ENCODE measurements around the gene NSFL1C. TPM values are rescaled to one million over a fixed set of nuclear protein-coding genes. Genes with fewer than 3 reads are reported as not detected.

Gene NSFL1C
- total and polyA plus RNA-seq, 2 of the 4 experiments (the other 2 are of a cell fraction): 33.0 to 40.3 TPM

DNA sequence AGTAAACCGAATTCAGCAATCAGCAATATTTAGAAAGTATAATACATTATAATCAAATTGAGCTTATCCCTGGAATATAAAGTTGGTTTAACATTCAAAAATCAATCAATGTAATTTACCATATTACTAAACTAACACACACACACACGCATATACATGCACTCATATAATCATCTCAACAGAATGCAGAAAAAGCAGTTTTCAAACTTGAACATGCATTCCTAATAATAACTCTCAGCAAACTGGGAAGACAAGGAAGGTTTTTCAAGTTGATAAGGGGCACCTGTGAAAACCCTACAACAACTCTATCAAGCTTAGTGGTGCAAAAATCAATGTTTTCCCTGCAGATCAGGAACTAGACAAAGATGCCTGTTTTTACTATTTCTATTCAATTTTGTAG lies 19.9 kb upstream of the NSFL1C start:
- no peaks in the 10 kb centered on the region for H3K9me3 ChIP-seq (ENCODE audit: control insufficient read depth, insufficient read depth, low read length)
- H2AK9ac ChIP-seq (replicated peaks; ENCODE audit: low read depth, low read length, poor library complexity): no peak overlapping the region
- no peak overlapping the region for H3K4me3 ChIP-seq (ENCODE audit: insufficient read depth, low read depth, low read length)
- DNase-seq: no peak
- H3K9me1 ChIP-seq (ENCODE audit: insufficient read depth, low read length): no peaks in the 10 kb centered on the region
- no CpG with 5 or more reads among the region's 2 CpGs for WGBS, 2 experiments (ENCODE audit: extremely low coverage in 2 of 2, insufficient read length in 1 of 2)
- H3K4me1 ChIP-seq (ENCODE audit: control insufficient read depth, insufficient read depth, low read length): no peaks in the 10 kb centered on the region
- no peak overlapping the region for H3K14ac ChIP-seq (replicated peaks; ENCODE audit: low read depth, low read length)
- H4K5ac ChIP-seq (ENCODE audit: low read depth, low read length): no peak overlapping the region
- in situ Hi-C loops (cut with MboI; ENCODE audit: low sequenced_read_pairs) (no loop called here), intact Hi-C loops (cut with micrococcal nuclease) (no loop called here), dilution Hi-C loops (cut with HindIII; ENCODE audit: low sequenced_read_pairs, unreplicated experiment) (no loop called here)
- no peaks in the 10 kb centered on the region for H3K79me1 ChIP-seq (ENCODE audit: low read depth in 1 of 2, low read length in 2 of 2)
- H3K23ac ChIP-seq (ENCODE audit: low read depth, low read length): no peak overlapping the region
- H4K20me1 ChIP-seq (ENCODE audit: insufficient read depth, low read length): no peaks in the 10 kb centered on the region
- no peak for ATAC-seq (ENCODE audit: low read depth)
- H4K8ac ChIP-seq (ENCODE audit: low read depth in 2 of 2, low read length in 2 of 2): no peak overlapping the region
- H2BK15ac ChIP-seq (ENCODE audit: low read depth, low read length): no peak overlapping the region
- no peak overlapping the region for H3K18ac ChIP-seq (ENCODE audit: low read depth, low read length)
- no peak overlapping the region for H2BK20ac ChIP-seq (ENCODE audit: low read depth, low read length)
- H3K56ac ChIP-seq (ENCODE audit: extremely low read depth, insufficient read depth, low read length): no peak overlapping the region
- no peak for TF ChIP-seq RFX5 (IDR thresholded peaks at IDR 0.05; ENCODE audit: low read depth, low read length)
- H2BK120ac ChIP-seq (ENCODE audit: low read depth, low read length): no peak overlapping the region
- H2BK5ac ChIP-seq (ENCODE audit: low read depth, low read length, poor library complexity, severe bottlenecking): no peak overlapping the region
- BruUV-seq (replicated peaks): no TSS peak
- ChIA-PET CTCF (interaction anchor here (0.6 to 1.7 kb wide), 3 partner anchors 16 to 273 kb away, joined by 3 to 5 read pairs (median 3); no protein-coding TSS in a partner anchor), POLR2A (ENCODE audit: unreplicated experiment) (no interaction called here)
- H3K4me2 ChIP-seq (ENCODE audit: low read depth, low read length): no peak overlapping the region
- peaks cover 14% of the 10 kb centered on the region for H3K27me3 ChIP-seq (ENCODE audit: control insufficient read depth, insufficient read depth, low read length)
- no peak overlapping the region for H3K27ac ChIP-seq (ENCODE audit: insufficient read depth, low read length)
- no peak overlapping the region for H4K91ac ChIP-seq (ENCODE audit: insufficient read depth, low read depth, low read length)
- H2AFZ ChIP-seq (replicated peaks; ENCODE audit: low read length, poor library complexity): no peak overlapping the region
- no peak overlapping the region for H3K4ac ChIP-seq (ENCODE audit: low read depth, low read length)
- no peak overlapping the region for H3K9ac ChIP-seq (ENCODE audit: low read depth, low read length)
- H3K36me3 ChIP-seq (ENCODE audit: control insufficient read depth, insufficient read depth, low read length): no peaks in the 10 kb centered on the region
- no peak overlapping the region for H2AK5ac ChIP-seq (ENCODE audit: low read depth, low read length)
